Measurements from ENCODE around the gene RNFT2.

The RNFT2 gene

DNA sequence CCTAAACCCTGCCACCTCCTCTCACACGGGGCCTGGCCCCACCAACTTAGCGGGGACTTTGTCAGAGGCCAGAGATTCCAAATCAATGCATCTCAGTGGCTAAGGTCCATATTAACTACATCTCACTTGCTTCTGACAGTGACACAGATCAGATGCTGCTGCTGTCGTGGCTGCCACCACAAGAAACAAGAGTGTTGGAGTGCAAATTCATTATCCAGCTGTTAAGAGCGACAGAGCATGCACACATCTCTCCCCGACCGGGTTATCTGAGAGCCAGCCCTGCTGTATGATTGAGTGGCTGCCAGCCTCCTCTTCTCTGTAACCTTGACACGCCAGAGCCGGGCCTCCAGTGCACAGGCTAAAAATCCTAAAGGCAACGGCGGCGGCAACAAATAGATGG, 40.4 kb upstream of the RNFT2 start:
- H3K4me1 ChIP-seq (ENCODE audit: control insufficient read depth, insufficient read depth, low read length) = peaks cover 12% of the 10 kb centered on the region
- H3K36me3 ChIP-seq (ENCODE audit: control insufficient read depth, insufficient read depth, low read length) = no peaks in the 10 kb centered on the region
- no peak overlapping the region for H3K9ac ChIP-seq (ENCODE audit: low read depth, low read length)
- peaks cover 16% of the 10 kb centered on the region for H3K27me3 ChIP-seq (ENCODE audit: control insufficient read depth, insufficient read depth, low read length)
- no peak overlapping the region for H3K4me3 ChIP-seq (ENCODE audit: low read depth, low read length)
- no peaks in the 10 kb centered on the region for H3K9me3 ChIP-seq (ENCODE audit: control insufficient read depth, insufficient read depth, low read length)
- no peak overlapping the region for H3K27ac ChIP-seq (ENCODE audit: low read depth, low read length)

GRCh38 chr12:116698116-116698515, 40.0 kb upstream of the RNFT2 start:
- Histone ChIP-seq H3K9me3 (ENCODE audit: control insufficient read depth, insufficient read depth, low read length) (no peaks in the 10 kb centered on the region), H3K9ac (ENCODE audit: low read depth, low read length) (no peak overlapping the region), H3K27ac (ENCODE audit: low read depth, low read length) (no peak overlapping the region), H3K4me1 (ENCODE audit: control insufficient read depth, insufficient read depth, low read length) (peaks cover 12% of the 10 kb centered on the region), H3K4me3 (ENCODE audit: low read depth, low read length) (no peak overlapping the region), H3K27me3 (ENCODE audit: control insufficient read depth, insufficient read depth, low read length) (peaks cover 13% of the 10 kb centered on the region), H3K36me3 (ENCODE audit: control insufficient read depth, insufficient read depth, low read length) (no peaks in the 10 kb centered on the region)

DNA sequence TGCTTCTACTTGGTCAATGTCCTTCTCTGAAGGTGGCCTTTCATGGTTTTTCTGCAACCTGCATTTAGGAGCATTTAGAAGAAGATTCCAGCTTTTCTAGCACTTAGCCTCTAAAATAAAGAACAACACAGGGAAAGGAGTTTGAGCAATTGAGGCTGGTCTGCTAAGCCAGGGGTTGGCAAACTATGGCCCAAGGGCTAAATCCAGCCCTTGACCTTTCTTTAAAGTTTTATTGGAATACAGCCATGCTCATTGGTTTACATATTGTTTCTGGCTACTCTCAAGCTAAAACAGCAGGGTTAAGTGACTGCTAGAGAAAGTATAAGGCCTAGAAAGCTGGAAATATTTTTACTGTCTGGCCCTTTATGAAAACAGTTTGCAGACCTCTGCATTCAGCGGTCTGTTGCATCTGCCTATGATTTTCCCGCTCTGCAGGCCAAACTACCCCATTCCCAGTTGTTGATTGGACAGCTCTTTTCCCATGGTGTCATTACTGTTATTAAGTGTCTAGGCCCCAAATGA, 39.5 kb upstream of the RNFT2 start:
- H3K27ac ChIP-seq (ENCODE audit: low read depth, low read length) = no peak overlapping the region
- H3K27me3 ChIP-seq (ENCODE audit: control insufficient read depth, insufficient read depth, low read length) = peaks cover 8% of the 10 kb centered on the region
- peaks cover 11% of the 10 kb centered on the region for H3K4me1 ChIP-seq (ENCODE audit: control insufficient read depth, insufficient read depth, low read length)
- H3K36me3 ChIP-seq (ENCODE audit: control insufficient read depth, insufficient read depth, low read length) = no peaks in the 10 kb centered on the region
- H3K9ac ChIP-seq (ENCODE audit: low read depth, low read length) = no peak overlapping the region
- H3K4me3 ChIP-seq (ENCODE audit: low read depth, low read length) = no peak overlapping the region
- no peaks in the 10 kb centered on the region for H3K9me3 ChIP-seq (ENCODE audit: control insufficient read depth, insufficient read depth, low read length)

DNA sequence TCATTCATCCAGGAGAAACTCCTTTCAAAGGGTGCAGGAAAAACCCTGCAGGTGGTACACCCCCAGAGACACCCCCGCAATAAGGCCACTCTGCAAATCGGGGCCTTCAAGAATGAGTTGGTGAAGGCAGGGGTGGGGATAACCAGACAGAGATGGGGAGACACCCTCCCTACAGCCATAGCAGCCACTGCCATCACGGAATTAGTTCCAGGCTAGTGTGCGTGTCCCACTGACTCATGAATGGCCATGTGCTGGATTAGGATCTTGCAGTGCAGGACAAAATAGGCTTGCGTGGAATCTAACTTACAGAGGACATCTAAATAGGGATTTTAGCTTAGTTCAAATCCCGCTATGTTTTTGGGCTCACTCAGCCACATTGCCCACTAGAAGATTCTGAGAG, 38.0 kb upstream of the RNFT2 start:
- Histone ChIP-seq H3K9me3 (ENCODE audit: control insufficient read depth, insufficient read depth, low read length) (no peaks in the 10 kb centered on the region), H3K27ac (ENCODE audit: low read depth, low read length) (no peak overlapping the region), H3K4me3 (ENCODE audit: low read depth, low read length) (no peak overlapping the region), H3K36me3 (ENCODE audit: control insufficient read depth, insufficient read depth, low read length) (no peaks in the 10 kb centered on the region), H3K27me3 (ENCODE audit: control insufficient read depth, insufficient read depth, low read length) (no peaks in the 10 kb centered on the region), H3K9ac (ENCODE audit: low read depth, low read length) (no peak overlapping the region), H3K4me1 (ENCODE audit: control insufficient read depth, insufficient read depth, low read length) (peaks cover 5% of the 10 kb centered on the region)

DNA sequence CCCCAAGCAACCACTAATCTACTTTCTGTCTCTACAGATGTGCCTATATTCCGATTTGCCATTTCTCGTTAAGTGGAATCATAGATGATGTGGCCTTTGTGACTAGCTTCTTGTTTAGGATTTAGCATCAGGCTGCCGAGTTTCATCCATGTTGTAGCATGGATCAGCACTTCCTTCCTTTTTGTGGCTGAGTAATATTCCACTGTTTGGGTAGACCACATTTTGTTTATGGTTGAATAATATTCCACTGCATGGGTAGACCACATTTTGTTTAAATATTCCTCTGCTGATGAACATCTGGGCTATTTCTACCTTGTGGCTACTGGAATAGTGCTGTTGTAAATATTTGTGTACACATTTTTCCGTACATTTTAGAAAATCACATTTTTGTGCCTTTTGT, 36.7 kb upstream of the RNFT2 start:
- peaks cover 5% of the 10 kb centered on the region for H3K4me1 ChIP-seq (ENCODE audit: control insufficient read depth, insufficient read depth, low read length)
- no peaks in the 10 kb centered on the region for H3K36me3 ChIP-seq (ENCODE audit: control insufficient read depth, insufficient read depth, low read length)
- H3K4me3 ChIP-seq (ENCODE audit: low read depth, low read length) = no peak overlapping the region
- no peaks in the 10 kb centered on the region for H3K9me3 ChIP-seq (ENCODE audit: control insufficient read depth, insufficient read depth, low read length)
- no peak overlapping the region for H3K27ac ChIP-seq (ENCODE audit: low read depth, low read length)
- H3K9ac ChIP-seq (ENCODE audit: low read depth, low read length) = no peak overlapping the region
- no peaks in the 10 kb centered on the region for H3K27me3 ChIP-seq (ENCODE audit: control insufficient read depth, insufficient read depth, low read length)

- Histone ChIP-seq H3K9ac (ENCODE audit: low read depth, low read length) (no peak overlapping the region), H3K4me3 (ENCODE audit: low read depth, low read length) (no peak overlapping the region), H3K4me1 (ENCODE audit: control insufficient read depth, insufficient read depth, low read length) (peaks cover 5% of the 10 kb centered on the region)
Observed at GRCh38 chr12:116703214-116703795, 34.8 kb upstream of the RNFT2 start.

GRCh38 chr12:116707751-116708150, 30.4 kb upstream of the RNFT2 start:
- Histone ChIP-seq H3K27me3 (ENCODE audit: control insufficient read depth, insufficient read depth, low read length) (no peaks in the 10 kb centered on the region), H3K4me1 (ENCODE audit: control insufficient read depth, insufficient read depth, low read length) (peaks cover 5% of the 10 kb centered on the region), H3K27ac (ENCODE audit: low read depth, low read length) (no peak overlapping the region), H3K36me3 (ENCODE audit: control insufficient read depth, insufficient read depth, low read length) (peaks cover 4% of the 10 kb centered on the region; the same call in 1 of the 2 replicates), H3K9ac (ENCODE audit: low read depth, low read length) (no peak overlapping the region), H3K9me3 (ENCODE audit: control insufficient read depth, insufficient read depth, low read length) (no peaks in the 10 kb centered on the region), H3K4me3 (ENCODE audit: low read depth, low read length) (no peak overlapping the region)

More at GRCh38 chr12:116703214-116703795, 34.8 kb upstream of the RNFT2 start:
- no peaks in the 10 kb centered on the region for H3K27me3 ChIP-seq (ENCODE audit: control insufficient read depth, insufficient read depth, low read length)
- no peak overlapping the region for H3K27ac ChIP-seq (ENCODE audit: low read depth, low read length)
- H3K9me3 ChIP-seq (ENCODE audit: control insufficient read depth, insufficient read depth, low read length) = no peaks in the 10 kb centered on the region
- H3K36me3 ChIP-seq (ENCODE audit: control insufficient read depth, insufficient read depth, low read length) = no peaks in the 10 kb centered on the region

DNA sequence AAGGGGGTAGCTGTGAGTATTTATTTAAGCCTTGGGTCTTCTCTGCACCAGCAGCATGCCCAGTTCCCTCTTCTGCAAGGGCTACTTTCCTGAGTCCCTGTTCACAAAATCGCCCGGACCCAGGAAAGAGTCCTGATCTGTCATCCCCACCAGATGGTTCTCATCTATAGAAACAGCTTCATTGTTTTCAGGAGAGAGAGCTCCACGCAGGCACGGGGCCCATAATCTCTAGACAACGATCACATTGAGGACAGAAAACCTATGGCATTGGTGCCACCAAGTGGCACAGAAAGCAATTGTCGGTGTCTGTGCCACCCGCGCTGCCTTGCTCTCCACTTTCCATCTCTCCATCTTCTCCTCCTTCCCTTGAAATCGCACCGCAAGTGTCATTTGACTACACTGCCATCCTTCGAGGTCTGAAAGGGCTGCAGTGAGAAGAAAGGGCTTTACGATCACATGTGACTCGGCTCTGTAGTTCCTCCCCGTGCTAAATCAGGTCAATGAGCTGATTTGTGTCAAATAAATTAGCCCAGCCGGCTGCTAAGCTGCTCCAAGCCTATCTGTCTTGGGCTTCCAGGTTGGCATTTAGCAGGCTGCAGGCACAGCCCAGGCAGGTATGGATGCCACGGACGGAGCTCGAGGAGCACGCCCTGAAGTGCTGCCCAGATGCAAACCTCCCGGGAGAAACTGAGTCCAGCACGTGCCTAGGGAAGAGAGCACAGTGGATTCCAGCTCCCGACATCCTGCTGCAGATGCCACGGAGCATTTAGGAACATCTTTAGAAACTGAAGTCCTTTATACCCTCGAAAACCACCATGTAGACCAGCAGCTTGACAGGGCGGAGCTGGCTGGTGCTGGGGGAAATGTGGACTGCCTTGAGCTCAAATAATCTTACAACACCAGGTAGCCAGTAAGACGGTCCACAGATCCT, 29.0 kb upstream of the RNFT2 start:
- Histone ChIP-seq H3K9me3 (ENCODE audit: control insufficient read depth, insufficient read depth, low read length) (no peaks in the 10 kb centered on the region), H3K4me1 (ENCODE audit: control insufficient read depth, insufficient read depth, low read length) (no peaks in the 10 kb centered on the region), H3K27ac (ENCODE audit: low read depth, low read length) (no peak overlapping the region), H3K9ac (ENCODE audit: low read depth, low read length) (no peak overlapping the region), H3K27me3 (ENCODE audit: control insufficient read depth, insufficient read depth, low read length) (no peaks in the 10 kb centered on the region), H3K36me3 (ENCODE audit: control insufficient read depth, insufficient read depth, low read length) (peaks cover 4% of the 10 kb centered on the region; the same call in 1 of the 2 replicates), H3K4me3 (ENCODE audit: low read depth, low read length) (no peak overlapping the region)

- no peak overlapping the region for H3K4me3 ChIP-seq (ENCODE audit: low read depth, low read length)
- H3K4me1 ChIP-seq (ENCODE audit: control insufficient read depth, insufficient read depth, low read length) = no peaks in the 10 kb centered on the region
- H3K27ac ChIP-seq (ENCODE audit: low read depth, low read length) = no peak overlapping the region
- H3K9me3 ChIP-seq (ENCODE audit: control insufficient read depth, insufficient read depth, low read length) = no peaks in the 10 kb centered on the region
- H3K9ac ChIP-seq (ENCODE audit: low read depth, low read length) = no peak overlapping the region
- H3K27me3 ChIP-seq (ENCODE audit: control insufficient read depth, insufficient read depth, low read length) = no peaks in the 10 kb centered on the region
- peaks cover 4% of the 10 kb centered on the region; the same call in 1 of the 2 replicates for H3K36me3 ChIP-seq (ENCODE audit: control insufficient read depth, insufficient read depth, low read length)
Observed at GRCh38 chr12:116709768-116710167, 28.3 kb upstream of the RNFT2 start.

DNA sequence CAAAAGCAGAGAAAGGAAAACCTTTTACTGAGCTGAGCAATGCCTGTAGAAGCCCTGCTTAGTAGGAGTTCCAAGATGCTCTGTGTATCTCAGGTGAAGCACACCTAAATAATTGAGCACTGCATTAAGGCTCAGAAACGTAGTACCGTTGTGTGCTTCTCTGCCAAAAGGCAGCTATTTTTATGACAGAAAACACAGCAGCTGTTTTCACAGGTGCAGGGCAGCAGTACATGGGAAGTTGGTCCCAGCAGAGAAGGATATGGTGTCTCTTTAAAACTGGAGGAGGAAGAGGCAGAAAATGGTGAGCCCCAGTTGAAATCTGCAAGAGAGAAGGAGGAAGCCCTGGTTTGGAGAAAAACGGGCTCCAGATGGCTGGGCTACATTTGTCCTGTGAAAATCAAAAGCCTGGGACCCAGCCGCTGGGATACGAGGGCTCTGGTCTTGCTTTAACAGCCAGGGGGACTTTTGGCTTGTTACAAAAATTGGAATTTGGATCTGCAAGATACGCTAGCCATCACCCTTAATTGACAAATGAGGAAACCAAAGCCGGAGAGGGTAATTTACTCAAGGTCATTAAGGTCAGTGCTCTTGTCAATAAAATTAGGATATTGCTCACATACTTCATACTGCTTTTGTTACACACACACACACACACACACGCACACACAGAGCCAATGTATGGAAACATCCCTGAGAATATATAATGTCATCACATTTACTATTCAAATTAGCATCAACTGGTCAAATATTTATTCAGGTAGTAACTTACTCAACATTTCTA, 27.6 kb upstream of the RNFT2 start:
- Histone ChIP-seq H3K27ac (ENCODE audit: low read depth, low read length) (no peak overlapping the region), H3K27me3 (ENCODE audit: control insufficient read depth, insufficient read depth, low read length) (no peaks in the 10 kb centered on the region), H3K9ac (ENCODE audit: low read depth, low read length) (no peak overlapping the region), H3K4me3 (ENCODE audit: low read depth, low read length) (no peak overlapping the region), H3K36me3 (ENCODE audit: control insufficient read depth, insufficient read depth, low read length) (peaks cover 8% of the 10 kb centered on the region), H3K4me1 (ENCODE audit: control insufficient read depth, insufficient read depth, low read length) (no peaks in the 10 kb centered on the region), H3K9me3 (ENCODE audit: control insufficient read depth, insufficient read depth, low read length) (no peaks in the 10 kb centered on the region)
